Measurements from ENCODE around the gene OGFR.

Gene OGFR

DNA sequence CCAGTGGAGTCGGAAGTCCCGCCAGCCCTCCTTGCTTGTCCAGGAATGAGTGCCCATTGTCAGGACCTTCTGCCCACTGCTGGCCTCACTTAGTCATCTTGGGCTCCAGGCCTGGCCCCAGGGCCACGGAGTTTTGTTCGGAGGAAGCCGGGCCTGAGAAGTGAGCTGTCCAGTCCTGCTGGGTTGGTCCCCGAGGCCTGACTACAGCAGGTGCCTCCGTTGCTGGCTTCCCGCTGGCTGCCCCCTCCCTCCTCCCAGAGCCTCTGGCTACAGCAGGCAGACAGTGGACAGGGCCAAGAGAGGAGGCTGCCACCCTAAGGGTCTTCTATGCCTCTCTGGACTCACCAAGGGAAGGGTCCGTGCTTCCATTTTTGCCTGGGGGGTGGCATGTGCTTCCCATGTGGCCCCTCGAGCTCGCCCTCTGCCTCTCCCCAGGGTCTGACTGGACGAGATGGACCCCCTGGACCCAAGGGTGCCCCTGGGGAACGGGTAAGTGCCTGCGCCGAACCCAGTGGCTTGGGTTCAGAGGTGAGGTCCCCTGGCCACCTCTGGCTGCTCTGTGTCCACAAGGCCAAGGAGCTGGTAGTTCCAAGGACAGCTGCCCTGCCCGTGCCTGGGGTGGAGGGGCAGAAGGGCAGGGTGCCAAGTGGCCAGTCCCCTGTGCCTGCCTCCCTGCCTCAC lies 15.0 kb downstream of the OGFR start:
- no peak overlapping the region for H3K4me3 ChIP-seq (ENCODE audit: low read depth, low read length)
- DNase-seq (ENCODE audit: low read depth) = no peak
- TF ChIP-seq MYC (IDR thresholded peaks at IDR 0.05; ENCODE audit: low read depth, low read length) (no peak), POLR2A (IDR thresholded peaks at IDR 0.05; ENCODE audit: extremely low read depth, insufficient read length) (no peak)
- TF ChIP-seq, protein P1, sequence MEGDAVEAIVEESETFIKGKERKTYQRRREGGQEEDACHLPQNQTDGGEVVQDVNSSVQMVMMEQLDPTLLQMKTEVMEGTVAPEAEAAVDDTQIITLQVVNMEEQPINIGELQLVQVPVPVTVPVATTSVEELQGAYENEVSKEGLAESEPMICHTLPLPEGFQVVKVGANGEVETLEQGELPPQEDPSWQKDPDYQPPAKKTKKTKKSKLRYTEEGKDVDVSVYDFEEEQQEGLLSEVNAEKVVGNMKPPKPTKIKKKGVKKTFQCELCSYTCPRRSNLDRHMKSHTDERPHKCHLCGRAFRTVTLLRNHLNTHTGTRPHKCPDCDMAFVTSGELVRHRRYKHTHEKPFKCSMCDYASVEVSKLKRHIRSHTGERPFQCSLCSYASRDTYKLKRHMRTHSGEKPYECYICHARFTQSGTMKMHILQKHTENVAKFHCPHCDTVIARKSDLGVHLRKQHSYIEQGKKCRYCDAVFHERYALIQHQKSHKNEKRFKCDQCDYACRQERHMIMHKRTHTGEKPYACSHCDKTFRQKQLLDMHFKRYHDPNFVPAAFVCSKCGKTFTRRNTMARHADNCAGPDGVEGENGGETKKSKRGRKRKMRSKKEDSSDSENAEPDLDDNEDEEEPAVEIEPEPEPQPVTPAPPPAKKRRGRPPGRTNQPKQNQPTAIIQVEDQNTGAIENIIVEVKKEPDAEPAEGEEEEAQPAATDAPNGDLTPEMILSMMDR (IDR thresholded peaks at IDR 0.05; ENCODE audit: low read depth, low read length) = no peak
- TF ChIP-seq, protein P2, sequence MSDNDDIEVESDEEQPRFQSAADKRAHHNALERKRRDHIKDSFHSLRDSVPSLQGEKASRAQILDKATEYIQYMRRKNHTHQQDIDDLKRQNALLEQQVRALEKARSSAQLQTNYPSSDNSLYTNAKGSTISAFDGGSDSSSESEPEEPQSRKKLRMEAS (IDR thresholded peaks at IDR 0.05; ENCODE audit: low read depth, low read length) = no peak

DNA sequence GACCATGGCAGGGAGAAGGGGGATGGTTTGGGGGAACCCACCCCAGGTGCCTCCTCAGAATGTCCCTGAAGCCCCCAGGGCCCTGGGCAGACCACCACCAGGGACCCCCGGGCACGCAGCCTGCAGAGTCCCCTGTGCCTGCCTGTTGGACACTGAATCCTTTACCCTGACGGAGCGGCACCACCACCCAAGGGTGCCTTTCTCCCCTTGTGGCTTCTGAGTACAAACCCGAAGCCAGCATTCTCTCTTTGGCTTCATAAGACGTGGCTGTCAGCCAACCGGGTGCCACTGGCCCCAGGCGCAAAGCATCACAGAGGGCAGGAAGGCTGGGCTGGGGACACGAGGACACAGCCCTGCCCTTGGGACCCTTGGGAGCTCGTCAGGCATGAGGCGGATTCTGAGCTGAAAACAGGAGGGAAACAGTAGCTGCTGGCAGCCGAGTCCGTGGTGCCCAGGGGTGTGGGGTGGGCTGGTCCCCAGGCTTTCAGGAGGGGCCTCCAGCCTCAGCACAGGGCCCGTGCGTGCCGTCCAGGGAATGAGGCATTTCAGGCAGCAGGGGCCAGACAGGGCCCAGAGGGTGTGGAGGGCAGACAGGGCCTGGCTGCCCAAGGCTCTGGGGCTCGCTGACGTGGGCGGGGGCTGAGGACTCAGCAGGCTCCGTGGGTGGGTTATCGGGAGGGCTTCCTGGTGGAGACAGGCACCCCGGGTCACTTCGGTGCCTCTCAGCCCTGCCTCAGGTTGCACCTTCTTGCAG lies 15.8 kb downstream of the OGFR start:
- DNase-seq (ENCODE audit: low read depth) = no peak
- TF ChIP-seq, protein P1 (IDR thresholded peaks at IDR 0.05; ENCODE audit: low read depth, low read length) = no peak
- TF ChIP-seq MYC (IDR thresholded peaks at IDR 0.05; ENCODE audit: low read depth, low read length) (no peak), POLR2A (IDR thresholded peaks at IDR 0.05; ENCODE audit: extremely low read depth, insufficient read length) (no peak)
- TF ChIP-seq, protein P2 (IDR thresholded peaks at IDR 0.05; ENCODE audit: low read depth, low read length) = no peak
- no peak overlapping the region for H3K4me3 ChIP-seq (ENCODE audit: low read depth, low read length)

DNA sequence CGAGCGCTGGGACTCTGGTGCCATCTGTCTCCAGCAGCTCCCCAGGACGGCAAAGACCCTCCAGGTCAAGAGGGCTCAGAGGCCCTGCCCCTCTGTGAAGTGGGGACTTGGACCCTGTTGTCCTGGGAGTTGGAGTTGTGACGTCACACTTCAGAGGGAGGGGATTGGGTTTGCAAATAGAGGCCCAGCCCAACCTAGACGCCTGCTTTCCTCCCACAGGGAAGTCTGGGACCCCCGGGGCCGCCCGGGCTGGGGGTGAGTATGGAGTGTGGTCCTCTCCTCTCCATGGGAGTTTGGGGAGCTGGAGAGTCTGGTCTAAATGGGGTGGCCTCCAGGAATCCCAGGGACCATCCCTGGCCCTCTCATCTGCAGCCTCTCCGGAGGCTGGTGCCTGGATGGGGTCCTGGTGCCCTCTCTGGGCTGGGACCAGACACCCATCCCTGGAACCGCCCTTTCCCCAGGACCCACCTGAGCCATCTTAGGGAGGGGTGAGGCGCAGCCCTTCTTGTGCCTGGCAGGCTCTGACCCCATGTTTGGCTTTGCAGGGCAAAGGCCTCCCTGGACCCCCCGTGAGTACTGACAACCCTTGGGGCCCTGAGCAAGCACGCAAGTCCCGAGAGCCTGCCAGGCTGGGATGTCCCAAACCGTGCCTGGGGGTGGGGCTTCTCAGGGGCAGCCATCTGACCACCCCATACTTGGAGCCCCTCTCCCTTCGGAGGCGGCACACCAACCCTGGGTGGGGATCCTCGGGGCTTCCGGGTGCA lies 16.5 kb downstream of the OGFR start:
- no peak for DNase-seq (ENCODE audit: low read depth)
- no peak overlapping the region for H3K4me3 ChIP-seq (ENCODE audit: low read depth, low read length)
- TF ChIP-seq MYC (IDR thresholded peaks at IDR 0.05; ENCODE audit: low read depth, low read length) (no peak), POLR2A (IDR thresholded peaks at IDR 0.05; ENCODE audit: extremely low read depth, insufficient read length) (no peak)
- TF ChIP-seq, protein P1 (IDR thresholded peaks at IDR 0.05; ENCODE audit: low read depth, low read length) = no peak
- TF ChIP-seq, protein P2 (IDR thresholded peaks at IDR 0.05; ENCODE audit: low read depth, low read length) = no peak

DNA sequence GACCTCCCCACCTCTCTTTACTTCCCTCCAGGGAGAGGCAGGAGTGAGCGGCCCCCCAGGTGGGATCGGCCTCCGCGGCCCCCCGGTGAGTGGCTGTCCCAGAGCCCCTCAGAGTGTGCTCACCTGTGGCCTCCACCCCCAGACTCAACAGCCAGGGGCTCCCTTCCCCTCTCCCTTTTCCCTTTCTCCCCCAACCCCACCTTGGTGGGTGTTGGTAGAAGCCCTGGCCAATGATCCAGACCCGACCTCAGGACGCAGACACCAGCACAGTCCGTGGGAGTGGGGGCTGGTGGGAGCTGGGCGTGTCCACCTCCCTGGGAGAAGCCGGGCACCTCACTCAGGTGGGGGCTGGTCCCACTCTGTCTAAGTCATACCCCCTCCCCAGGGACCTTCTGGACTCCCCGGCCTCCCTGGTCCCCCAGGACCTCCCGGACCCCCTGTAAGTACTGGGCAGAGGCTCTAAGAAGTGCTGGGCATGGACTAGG lies 17.1 kb downstream of the OGFR start:
- DNase-seq (ENCODE audit: low read depth) = no peak
- no peak overlapping the region for H3K4me3 ChIP-seq (ENCODE audit: low read depth, low read length)
- TF ChIP-seq, protein P2 (IDR thresholded peaks at IDR 0.05; ENCODE audit: low read depth, low read length) = no peak
- TF ChIP-seq MYC (IDR thresholded peaks at IDR 0.05; ENCODE audit: low read depth, low read length) = no peak
- TF ChIP-seq, protein P1 (IDR thresholded peaks at IDR 0.05; ENCODE audit: low read depth, low read length) = no peak
- TF ChIP-seq POLR2A (IDR thresholded peaks at IDR 0.05; ENCODE audit: extremely low read depth, insufficient read length) = no peak

DNA sequence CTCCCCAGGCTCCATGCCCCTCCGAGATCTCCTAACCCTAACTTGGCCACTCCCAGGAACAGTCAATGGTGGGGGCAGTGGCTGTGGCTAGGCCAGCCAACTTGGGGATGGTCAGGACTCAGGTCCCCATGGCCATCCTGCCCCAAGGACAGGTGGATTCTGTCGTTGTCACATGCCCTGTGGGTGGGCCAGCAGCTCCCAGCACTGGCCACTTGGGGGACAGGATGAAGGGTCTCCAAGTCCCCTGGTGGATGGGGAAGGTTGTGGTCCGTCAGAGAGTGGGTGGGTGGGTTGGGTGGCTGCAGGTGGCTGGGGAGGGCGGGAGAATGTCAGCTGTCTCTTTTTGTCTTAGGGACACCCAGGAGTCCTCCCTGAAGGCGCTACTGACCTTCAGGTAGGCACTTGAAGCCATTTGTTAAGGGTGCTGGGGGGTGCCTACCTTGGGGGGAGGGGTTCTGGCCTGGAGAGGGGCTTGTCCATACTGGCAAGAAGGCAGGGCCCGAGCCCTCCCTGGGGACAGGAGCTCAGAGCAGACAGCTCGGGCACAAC lies 17.7 kb downstream of the OGFR start:
- DNase-seq (ENCODE audit: low read depth) = no peak
- TF ChIP-seq, protein P1 (IDR thresholded peaks at IDR 0.05; ENCODE audit: low read depth, low read length) = peak; percentile 16
- TF ChIP-seq, protein P2 (IDR thresholded peaks at IDR 0.05; ENCODE audit: low read depth, low read length) = no peak
- H3K4me3 ChIP-seq (ENCODE audit: low read depth, low read length) = no peak overlapping the region

Data from NB4 (cell line).